CD14-positive monocyte (primary cell): ENCODE results near the gene NNAT. TPM values are rescaled to one million over a fixed set of nuclear protein-coding genes. Genes with fewer than 3 reads are reported as not detected.

Experiments
- DNase-seq, 3 donors: peaks; one replicate each; pipeline ENCODE4 v3.0.0-alpha.2; 2011 to 2022
- H2AFZ ChIP-seq: 2 replicates; pipeline ENCODE4 v1.6.0; 2012; ENCODE audit warnings: mild to moderate bottlenecking, low read depth, low read length, inconsistent platforms; ENCODE audit not compliant: insufficient read depth, poor library complexity, severe bottlenecking
- H3K27ac ChIP-seq, 2 donors: 1 replicate in 1 of 2; 2 replicates in 1 of 2; pipeline ENCODE4 v1.5.1; 2012 to 2013; ENCODE audit warnings: low read length in 2 of 2, control low read depth in 1 of 2, inconsistent platforms in 1 of 2, low read depth in 1 of 2, mild to moderate bottlenecking in 1 of 2
- H3K27me3 ChIP-seq, 2 donors: one replicate each; pipeline versions ENCODE4 v1.6.0 to v1.6.1; 2011 to 2013; ENCODE audit warnings: low read length in 2 of 2; ENCODE audit not compliant: control insufficient read depth in 2 of 2, insufficient read depth in 2 of 2
- H3K36me3 ChIP-seq, 2 donors: replicated peaks in 1 of 2; 1 replicate in 1 of 2; 2 replicates in 1 of 2; pipeline versions ENCODE4 v1.5.1 to v1.6.1; 2012 to 2013; ENCODE audit warnings: low read length in 2 of 2, control low read depth in 1 of 2, inconsistent platforms in 1 of 2, mild to moderate bottlenecking in 1 of 2; ENCODE audit not compliant: insufficient read depth in 2 of 2, control insufficient read depth in 1 of 2
- H3K4me1 ChIP-seq, 2 donors: 1 replicate in 1 of 2; 2 replicates in 1 of 2; pipeline versions ENCODE4 v1.5.1 to v1.6.1; 2012 to 2013; ENCODE audit warnings: low read length in 2 of 2, control low read depth in 1 of 2, inconsistent platforms in 1 of 2, mild to moderate bottlenecking in 1 of 2, moderate library complexity in 1 of 2; ENCODE audit not compliant: insufficient read depth in 2 of 2, control insufficient read depth in 1 of 2
- H3K4me2 ChIP-seq: replicated peaks from 2 replicates; pipeline ENCODE3; 2012; ENCODE audit warnings: low read length, moderate library complexity, mild to moderate bottlenecking; ENCODE audit not compliant: poor library complexity, severe bottlenecking; ENCODE audit errors: extremely low read depth
- H3K4me3 ChIP-seq, 3 experiments: fragments of 200-600 bp in 1 of 3; sonication (generic) in 1 of 3; replicated peaks in 1 of 3; 1 replicate in 2 of 3; 2 replicates in 1 of 3; pipeline ENCODE4 v1.5.1; 2011 to 2013; ENCODE audit warnings: low read length in 3 of 3, mild to moderate bottlenecking in 3 of 3, control low read depth in 2 of 3, low read depth in 2 of 3, inconsistent platforms in 1 of 3, moderate library complexity in 1 of 3
- H3K79me2 ChIP-seq: 2 replicates; pipeline ENCODE4 v1.6.0; 2012; ENCODE audit warnings: mild to moderate bottlenecking, control low read depth, inconsistent platforms, low read length, moderate library complexity; ENCODE audit not compliant: insufficient read depth
- H3K9ac ChIP-seq: 2 replicates; pipeline ENCODE4 v1.6.0; 2017; ENCODE audit warnings: low read length, mild to moderate bottlenecking; ENCODE audit not compliant: insufficient read depth, poor library complexity, severe bottlenecking
- H3K9me3 ChIP-seq, 2 donors: replicated peaks in 1 of 2; 1 replicate in 1 of 2; 2 replicates in 1 of 2; pipeline versions ENCODE4 v1.5.1 to v1.6.1; 2012 to 2013; ENCODE audit warnings: low read length in 2 of 2, control low read depth in 1 of 2; ENCODE audit not compliant: control insufficient read depth in 1 of 2, insufficient read depth in 1 of 2
- H4K20me1 ChIP-seq: 2 replicates; pipeline ENCODE4 v1.6.0; 2012; ENCODE audit warnings: mild to moderate bottlenecking, low read length, control low read depth, moderate library complexity; ENCODE audit not compliant: insufficient read depth
- H3K27ac Mint-ChIP-seq, 7 donors: one replicate each; pipeline ENCODE4 v1.8.0; 2020; ENCODE audit warnings: mild to moderate bottlenecking in 7 of 7, mixed read lengths in 7 of 7, moderate library complexity in 6 of 7, inconsistent platforms in 2 of 7
- H3K27me3 Mint-ChIP-seq, 3 donors: one replicate each; pipeline ENCODE4 v1.8.0; 2021 to 2022; ENCODE audit warnings: low read depth in 3 of 3, mild to moderate bottlenecking in 3 of 3, mixed read lengths in 3 of 3, moderate library complexity in 3 of 3, inconsistent platforms in 1 of 3
- H3K36me3 Mint-ChIP-seq, 2 donors: one replicate each; pipeline ENCODE4 v1.8.0; 2020; ENCODE audit warnings: mixed read lengths in 2 of 2, inconsistent platforms in 1 of 2, mild to moderate bottlenecking in 1 of 2
- H3K4me1 Mint-ChIP-seq: one replicate; pipeline ENCODE4 v1.8.0; 2020; ENCODE audit warnings: mild to moderate bottlenecking, mixed read lengths
- H3K4me3 Mint-ChIP-seq, 2 donors: one replicate each; pipeline ENCODE4 v1.8.0; 2020; ENCODE audit warnings: mild to moderate bottlenecking in 2 of 2, mixed read lengths in 2 of 2, moderate library complexity in 1 of 2
- H3K9me3 Mint-ChIP-seq, 7 donors: one replicate each; pipeline ENCODE4 v1.8.0; 2020 to 2022; ENCODE audit warnings: mixed read lengths in 7 of 7, mild to moderate bottlenecking in 6 of 7, moderate library complexity in 6 of 7, inconsistent platforms in 2 of 7
- CTCF ChIP-seq: fragments of 200-600 bp; IDR thresholded peaks from one replicate; pipeline ENCODE4 v1.8.0; 2022; ENCODE audit warnings: antibody characterized with exemption, mild to moderate bottlenecking
- WGBS: methylation state at CpG from one replicate; pipeline ENCODE4 v1.1.5; 2013; ENCODE audit warnings: missing lambda C conversion rate; ENCODE audit not compliant: insufficient coverage; 5-methylcytosine and 5-hydroxymethylcytosine counted together
- intact Hi-C, 2 donors: fragments of 100-400 bp; cut with micrococcal nuclease; formaldehyde crosslinking; loops; one replicate each; pipeline versions ENCODE4 v1.15.0 to v1.15.1; 2023
- polyA plus RNA-seq, 3 donors: library from polyadenylated mRNA; depleted of rRNA in 1 of 3; unstranded in 2 of 3; stranded (reverse) in 1 of 3; fragments of 300-500 nt in 2 of 3; fragments of >200 nt in 1 of 3; fragmentation: Illumina TruSeq in 2 of 3; gene quantifications; 1 replicate in 2 of 3; 2 replicates in 1 of 3; pipeline ENCODE4 v1.2.3, GENCODE V29; 2012 to 2021

NNAT gene
- polyA plus RNA-seq, 3 donors, result not detected

- 63% methylated on average over 4 of the region's 4 CpGs for WGBS
- peaks cover 0 to 1% (median 0%) of the 10 kb centered on the region in 7 donors for H3K9me3 Mint-ChIP-seq
- no peak overlapping the region for H3K27ac ChIP-seq
- no peak overlapping the region for H3K4me3 Mint-ChIP-seq
- H2AFZ ChIP-seq, result no peak overlapping the region
- H3K79me2 ChIP-seq, result no peaks in the 10 kb centered on the region
- peaks cover 11 to 33% (median 18%) of the 10 kb centered on the region in 3 donors for H3K27me3 Mint-ChIP-seq
- H3K27me3 ChIP-seq, result peaks cover 5 to 11% of the 10 kb centered on the region in 2 donors
- no peak overlapping the region for H3K4me2 ChIP-seq
- no peak overlapping the region for H3K27ac Mint-ChIP-seq
- H3K4me3 ChIP-seq, result no peak overlapping the region
- no peaks in the 10 kb centered on the region for H3K36me3 ChIP-seq
- H3K9me3 ChIP-seq, result no peaks in the 10 kb centered on the region
- intact Hi-C loops, result no loop called here
- no peaks in the 10 kb centered on the region for H4K20me1 ChIP-seq
- H3K4me1 Mint-ChIP-seq, result no peaks in the 10 kb centered on the region
- no peak for DNase-seq
- no peak for TF ChIP-seq CTCF
- H3K9ac ChIP-seq, result no peak overlapping the region
- no peaks in the 10 kb centered on the region for H3K4me1 ChIP-seq
- no peaks in the 10 kb centered on the region for H3K36me3 Mint-ChIP-seq
Observed at GRCh38 chr20:37558779-37559178, 37.7 kb downstream of the NNAT start.

- H3K36me3 ChIP-seq, result no peaks in the 10 kb centered on the region
- Mint-ChIP-seq H3K27ac (no peak overlapping the region), H3K36me3 (no peaks in the 10 kb centered on the region), H3K4me1 (no peaks in the 10 kb centered on the region), H3K4me3 (no peak overlapping the region), H3K9me3 (peaks cover 0 to 1% (median 0%) of the 10 kb centered on the region in 7 donors), H3K27me3 (peaks cover 17 to 38% (median 24%) of the 10 kb centered on the region in 3 donors)
- no peaks in the 10 kb centered on the region for H3K4me1 ChIP-seq
- H3K9me3 ChIP-seq, result no peaks in the 10 kb centered on the region
- no peaks in the 10 kb centered on the region for H3K79me2 ChIP-seq
- H3K4me3 ChIP-seq, result no peak overlapping the region
- WGBS, result 100% methylated on average over 2 of the region's 11 CpGs
- DNase-seq, result no peak
- no peak overlapping the region for H2AFZ ChIP-seq
- H3K9ac ChIP-seq, result no peak overlapping the region
- H3K27me3 ChIP-seq, result peaks cover 5 to 18% of the 10 kb centered on the region in 2 donors
- H3K27ac ChIP-seq, result no peak overlapping the region
- no peak overlapping the region for H3K4me2 ChIP-seq
- no peak for TF ChIP-seq CTCF
- intact Hi-C loops, result loop anchor here (5.0 to 10.0 kb wide), 2 partner anchors 435 to 663 kb away; no protein-coding TSS in a partner anchor
- no peaks in the 10 kb centered on the region for H4K20me1 ChIP-seq
Observed at GRCh38 chr20:37559312-37560027, 38.4 kb downstream of the NNAT start.
